ENCODE measurements around the gene TF.

GRCh38 chr3:133730993-133731392 is 15.2 kb upstream of the TF start:
- TF ChIP-seq SIN3A (IDR thresholded peaks at IDR 0.05; ENCODE audit: borderline replicate concordance, low read depth, low read length) (no peak), CTCF (IDR thresholded peaks at IDR 0.05) (no peak), GATA2 (CRISPR knock-in tag; IDR thresholded peaks at IDR 0.05) (no peak), POLR2AphosphoS5 (IDR thresholded peaks at IDR 0.05; ENCODE audit: low read depth, low read length) (no peak), YY1 (IDR thresholded peaks at IDR 0.05; ENCODE audit: low read depth) (no peak), GABPA (IDR thresholded peaks at IDR 0.05; ENCODE audit: low read depth) (no peak), TAF1 (IDR thresholded peaks at IDR 0.05; ENCODE audit: borderline replicate concordance, low read depth, low read length) (no peak), EP300 (IDR thresholded peaks at IDR 0.05; ENCODE audit: borderline replicate concordance in 1 of 2, low read depth in 1 of 2, low read length in 1 of 2) (no peak), ELF1 (IDR thresholded peaks at IDR 0.05) (no peak)
